HuH-7 (cell line): ENCODE data around the gene GPNMB.
"Not testable (repeated sequence)": the region's sequence is repeated elsewhere in the genome, so short reads cannot be mapped to it uniquely, and the experiment has no call there.

Source experiments
- DNase-seq: peaks from one replicate; pipeline ENCODE4 v3.0.0; 2011; ENCODE audit warnings: low spot score

Gene GPNMB

DNA sequence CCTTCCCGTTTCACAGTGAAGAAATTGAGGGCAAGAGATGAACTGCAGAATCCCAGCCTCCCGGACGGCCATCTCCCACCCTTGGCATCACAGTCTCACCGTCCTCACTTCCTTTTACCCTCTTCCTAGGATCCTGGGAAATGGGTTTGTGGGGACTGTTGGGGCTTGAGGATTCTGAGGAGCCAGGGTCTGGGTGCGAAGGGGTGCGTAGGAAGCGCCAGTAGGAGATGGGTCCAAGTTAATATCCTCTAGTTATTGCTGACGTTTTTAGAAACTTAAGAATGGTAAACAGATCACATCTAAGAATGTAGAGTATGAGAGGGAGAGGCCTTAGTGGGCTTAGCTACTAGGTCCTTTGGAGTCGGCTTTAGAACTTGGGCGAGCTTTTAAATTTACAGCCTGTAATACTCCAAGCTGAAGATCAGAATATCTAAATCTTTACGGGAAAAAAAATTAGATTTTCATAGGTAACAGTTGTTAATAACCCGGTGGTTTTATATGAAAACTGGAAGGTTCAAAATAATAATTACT is 53.3 kb downstream of the GPNMB start:
- no peak for DNase-seq

DNA sequence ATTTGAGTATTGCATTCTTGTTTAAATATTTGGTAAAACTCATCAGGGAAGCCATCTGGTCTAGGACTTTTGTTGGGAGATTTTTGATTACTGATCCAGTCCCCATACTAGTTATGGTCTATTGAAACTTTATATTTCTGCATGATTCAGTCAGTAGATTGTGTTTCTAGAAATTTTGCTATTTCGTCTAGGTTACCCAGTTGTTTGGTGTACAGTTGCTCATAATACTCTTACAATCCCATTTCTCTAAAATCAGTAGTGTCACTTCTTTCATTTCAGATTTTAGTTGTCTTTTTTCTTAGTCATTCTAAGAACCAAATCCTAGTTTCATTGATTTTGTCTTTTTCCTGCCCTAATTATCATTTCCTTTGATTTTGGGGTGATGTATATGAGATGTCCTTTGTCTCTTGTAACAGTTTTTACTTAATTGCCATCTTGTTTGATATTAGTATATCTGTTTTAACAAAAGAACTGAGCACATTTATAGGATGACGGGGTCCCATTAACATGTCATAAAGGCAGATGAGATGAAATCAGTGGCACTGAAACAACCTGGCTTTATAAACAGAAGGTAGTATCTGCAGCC is 60.5 kb downstream of the GPNMB start:
- DNase-seq: no peak

DNA sequence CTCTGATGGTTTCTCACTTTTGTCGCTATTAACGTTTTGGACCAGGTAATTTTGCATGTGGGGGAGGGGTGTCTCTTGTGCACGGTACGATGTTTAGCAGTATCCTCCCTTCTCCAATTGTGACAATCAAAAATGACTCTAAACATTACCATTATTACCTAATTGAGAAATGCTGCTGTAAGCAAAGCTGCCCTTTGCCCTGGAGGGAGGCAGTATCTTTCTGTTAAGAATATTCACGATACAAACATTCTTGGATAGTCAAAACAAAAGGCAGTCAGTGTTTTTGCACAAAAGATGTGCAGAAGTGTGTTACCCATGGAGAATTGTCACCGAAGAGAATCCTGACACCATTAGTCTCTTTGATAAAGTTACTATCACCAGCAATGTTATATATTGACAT is 62.2 kb downstream of the GPNMB start:
- no peak for DNase-seq

DNA sequence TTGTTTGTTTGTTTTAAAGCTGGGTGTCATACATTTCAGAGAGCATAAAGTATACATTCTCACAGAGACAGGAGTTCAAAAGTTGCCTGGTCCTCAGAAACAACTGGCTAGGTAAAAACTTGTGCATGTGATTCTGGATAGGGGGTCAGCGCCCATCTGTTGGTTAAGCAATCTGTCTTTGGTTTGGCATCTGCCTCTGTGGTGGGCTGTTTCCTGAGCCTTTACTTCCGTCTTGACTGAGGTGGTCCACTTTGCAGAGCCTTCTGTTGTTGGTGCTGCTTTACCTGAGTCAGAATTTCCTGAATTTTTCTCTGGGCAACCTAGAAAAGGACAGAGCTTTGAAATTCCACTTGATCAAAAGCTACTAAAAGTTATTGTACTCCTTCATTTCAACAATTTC is 65.6 kb downstream of the GPNMB start:
- not testable (repeated sequence) for DNase-seq

DNA sequence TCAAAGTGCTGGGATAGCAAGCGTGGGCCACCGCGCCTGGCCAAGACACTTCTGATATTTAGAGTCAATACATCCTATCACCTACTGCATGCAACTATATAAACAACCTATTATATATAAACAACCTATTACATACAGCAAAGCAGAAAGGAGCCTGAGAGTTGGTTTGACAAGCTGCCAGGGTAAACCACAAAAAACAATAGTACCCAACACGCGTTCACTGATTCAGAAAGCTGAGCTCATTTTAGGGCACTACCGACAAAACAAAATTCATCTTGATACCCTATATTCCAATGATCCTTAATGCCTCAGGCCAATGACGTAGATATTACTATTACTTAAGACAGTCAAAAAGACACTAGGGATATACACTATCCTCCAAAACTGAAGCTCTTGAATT is 68.8 kb downstream of the GPNMB start:
- DNase-seq: no peak
